ENCODE results near the gene DCST2.
A peak's percentile ranks its signal among the peaks of the same experiment; 100 is the strongest.

DCST2 gene

DNA sequence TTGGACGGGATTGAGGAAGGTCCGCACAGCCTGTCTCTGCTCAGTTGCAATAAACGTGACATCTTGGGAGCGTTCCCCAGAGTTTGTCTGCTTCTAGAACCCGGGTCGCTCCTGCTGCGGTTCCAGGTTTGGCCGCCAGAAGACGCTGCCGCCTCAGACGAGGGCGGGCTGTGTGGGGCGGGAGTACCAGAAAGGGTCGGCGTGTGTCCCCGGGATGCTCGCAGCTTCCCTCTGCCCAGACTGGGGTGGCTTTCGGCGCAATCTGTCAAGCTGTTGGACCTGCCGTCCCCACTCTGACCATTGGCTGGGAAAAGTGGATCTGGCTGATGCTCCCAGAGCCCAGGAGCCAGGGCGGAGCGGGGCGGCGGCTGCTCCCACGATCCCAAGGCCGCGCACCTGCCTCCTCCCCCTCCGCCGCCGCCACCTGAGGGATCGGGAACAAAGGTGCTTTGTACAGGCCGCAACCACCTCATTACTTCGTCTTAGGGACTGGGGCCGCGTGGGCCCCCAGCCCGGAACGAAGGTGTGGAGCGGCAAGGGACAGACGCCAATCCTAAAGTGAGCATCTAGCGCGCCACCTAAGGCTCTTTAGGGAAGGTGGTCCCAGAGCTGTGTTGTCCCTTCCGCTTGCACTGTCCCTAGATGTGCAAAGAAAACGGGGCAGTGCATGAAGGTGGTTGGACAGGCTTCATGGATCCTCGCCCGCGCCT lies 29.3 kb upstream of the DCST2 start:
- DNase-seq (ENCODE audit: low read depth) = peak; percentile 40
- TF ChIP-seq, protein P1, sequence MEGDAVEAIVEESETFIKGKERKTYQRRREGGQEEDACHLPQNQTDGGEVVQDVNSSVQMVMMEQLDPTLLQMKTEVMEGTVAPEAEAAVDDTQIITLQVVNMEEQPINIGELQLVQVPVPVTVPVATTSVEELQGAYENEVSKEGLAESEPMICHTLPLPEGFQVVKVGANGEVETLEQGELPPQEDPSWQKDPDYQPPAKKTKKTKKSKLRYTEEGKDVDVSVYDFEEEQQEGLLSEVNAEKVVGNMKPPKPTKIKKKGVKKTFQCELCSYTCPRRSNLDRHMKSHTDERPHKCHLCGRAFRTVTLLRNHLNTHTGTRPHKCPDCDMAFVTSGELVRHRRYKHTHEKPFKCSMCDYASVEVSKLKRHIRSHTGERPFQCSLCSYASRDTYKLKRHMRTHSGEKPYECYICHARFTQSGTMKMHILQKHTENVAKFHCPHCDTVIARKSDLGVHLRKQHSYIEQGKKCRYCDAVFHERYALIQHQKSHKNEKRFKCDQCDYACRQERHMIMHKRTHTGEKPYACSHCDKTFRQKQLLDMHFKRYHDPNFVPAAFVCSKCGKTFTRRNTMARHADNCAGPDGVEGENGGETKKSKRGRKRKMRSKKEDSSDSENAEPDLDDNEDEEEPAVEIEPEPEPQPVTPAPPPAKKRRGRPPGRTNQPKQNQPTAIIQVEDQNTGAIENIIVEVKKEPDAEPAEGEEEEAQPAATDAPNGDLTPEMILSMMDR (IDR thresholded peaks at IDR 0.05; ENCODE audit: low read length, missing control alignments) = peak; percentile 57
- peak overlapping the region; percentile 89 for H3K4me3 ChIP-seq (replicated peaks; ENCODE audit: low read depth, low read length)

DNA sequence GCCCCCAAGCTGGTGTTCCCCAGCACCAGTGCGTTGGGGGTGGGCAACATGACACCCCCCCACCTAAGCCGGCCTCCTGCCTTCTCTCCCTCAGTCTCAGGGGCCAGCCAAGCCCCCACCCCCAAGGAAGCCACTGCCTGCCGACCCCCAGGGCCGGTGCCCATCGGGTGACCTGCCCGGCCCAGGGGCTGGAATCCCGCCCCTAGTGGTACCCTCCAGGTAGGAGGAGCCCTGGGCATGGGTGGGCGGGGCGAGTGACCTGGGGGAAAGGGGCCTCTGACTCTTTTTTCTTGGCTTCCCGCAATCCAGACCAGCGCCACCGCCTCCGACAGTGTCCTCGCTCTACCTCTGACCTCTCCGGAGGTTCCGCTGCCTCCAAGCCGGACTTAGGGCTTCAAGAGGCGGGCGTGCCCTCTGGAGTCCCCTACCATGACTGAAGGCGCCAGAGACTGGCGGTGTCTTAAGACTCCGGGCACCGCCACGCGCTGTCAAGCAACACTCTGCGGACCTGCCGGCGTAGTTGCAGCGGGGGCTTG lies 28.6 kb upstream of the DCST2 start:
- TF ChIP-seq, protein P1 (IDR thresholded peaks at IDR 0.05; ENCODE audit: low read length, missing control alignments) = no peak

DNA sequence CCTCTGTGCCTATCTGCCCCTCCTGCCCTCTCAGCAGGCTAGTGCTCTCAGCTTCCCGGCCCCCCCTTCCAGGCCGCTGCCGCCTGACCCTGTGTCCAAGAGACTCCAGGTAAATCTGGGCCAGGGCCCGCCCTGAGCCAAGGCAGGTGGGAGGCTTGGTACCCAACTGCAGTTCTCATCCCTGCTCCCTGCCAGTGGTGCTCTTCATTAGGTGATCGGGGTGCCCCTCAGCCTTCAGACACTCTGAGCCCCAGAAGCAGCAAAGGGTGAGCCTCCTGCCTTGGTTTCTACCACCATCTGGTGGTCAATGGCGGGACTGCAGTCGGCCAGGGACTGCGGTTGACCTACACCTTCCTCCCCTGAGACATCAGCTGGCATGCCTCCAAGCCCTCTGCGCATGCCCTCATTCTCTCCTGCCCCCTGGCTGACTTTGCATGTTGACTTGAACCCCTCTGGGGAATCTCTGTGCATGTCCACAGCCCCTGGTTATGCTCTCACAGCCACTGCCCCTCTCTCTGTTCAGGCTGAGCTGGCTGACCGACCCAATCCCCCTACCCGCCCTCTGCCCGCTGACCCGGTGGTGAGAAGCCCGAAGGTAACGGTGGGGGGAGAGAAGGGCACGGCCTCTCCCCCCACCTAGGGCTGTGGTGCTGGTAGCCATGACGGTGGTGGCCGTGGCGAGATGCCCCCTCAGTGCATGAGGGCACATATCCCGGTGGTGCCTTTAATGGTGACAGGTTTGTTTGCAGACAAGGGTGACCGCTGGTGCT lies 28.0 kb upstream of the DCST2 start:
- TF ChIP-seq, protein P1 (IDR thresholded peaks at IDR 0.05; ENCODE audit: low read length, missing control alignments) = peak; percentile 98
- no peak overlapping the region for H3K4me3 ChIP-seq (replicated peaks; ENCODE audit: low read depth, low read length)
- peak; percentile 85 for DNase-seq (ENCODE audit: low read depth)

More for the DNA sequence above, 28.6 kb upstream of the DCST2 start:
- H3K4me3 ChIP-seq (replicated peaks; ENCODE audit: low read depth, low read length) = no peak overlapping the region
- DNase-seq (ENCODE audit: low read depth) = no peak

DNA sequence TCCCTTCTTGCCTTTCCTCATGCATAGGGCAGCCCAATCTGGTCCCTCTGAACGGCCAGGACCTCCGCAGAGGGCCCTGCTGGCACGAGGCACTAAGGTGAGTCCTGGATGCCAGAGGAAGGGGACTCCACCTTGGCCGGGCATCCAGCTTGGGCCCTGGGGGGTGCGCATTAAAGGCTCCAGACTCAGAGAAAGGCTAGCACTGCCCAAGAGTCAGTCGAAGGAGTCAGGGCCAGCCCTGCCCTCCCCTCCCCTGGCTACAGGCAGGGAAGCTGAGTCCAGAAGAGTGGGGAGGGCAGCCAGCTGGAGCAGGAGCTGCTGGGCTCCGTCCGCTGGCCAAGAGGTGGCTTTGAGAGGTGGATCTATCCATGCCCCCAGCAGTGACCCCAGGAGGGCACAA lies 27.2 kb upstream of the DCST2 start:
- DNase-seq (ENCODE audit: low read depth) = no peak
- TF ChIP-seq, protein P1 (IDR thresholded peaks at IDR 0.05; ENCODE audit: low read length, missing control alignments) = no peak
- H3K4me3 ChIP-seq (replicated peaks; ENCODE audit: low read depth, low read length) = no peak overlapping the region

DNA sequence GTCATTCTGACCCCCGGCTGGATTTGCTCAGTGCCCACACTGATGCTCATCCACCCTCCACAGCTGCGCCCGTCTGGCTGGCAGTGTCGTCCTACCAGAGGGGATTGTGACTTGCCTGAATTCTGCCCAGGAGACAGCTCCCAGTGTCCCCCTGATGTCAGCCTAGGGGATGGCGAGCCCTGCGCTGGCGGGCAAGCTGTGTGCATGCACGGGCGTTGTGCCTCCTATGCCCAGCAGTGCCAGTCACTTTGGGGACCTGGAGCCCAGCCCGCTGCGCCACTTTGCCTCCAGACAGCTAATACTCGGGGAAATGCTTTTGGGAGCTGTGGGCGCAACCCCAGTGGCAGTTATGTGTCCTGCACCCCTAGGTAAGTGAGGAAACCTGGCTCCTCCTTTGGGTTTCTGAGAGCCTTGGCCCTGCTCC lies 24.2 kb upstream of the DCST2 start:
- H3K4me3 ChIP-seq (replicated peaks; ENCODE audit: low read depth, low read length) = no peak overlapping the region
- TF ChIP-seq, protein P1 (IDR thresholded peaks at IDR 0.05; ENCODE audit: low read length, missing control alignments) = no peak
- DNase-seq (ENCODE audit: low read depth) = no peak

DNA sequence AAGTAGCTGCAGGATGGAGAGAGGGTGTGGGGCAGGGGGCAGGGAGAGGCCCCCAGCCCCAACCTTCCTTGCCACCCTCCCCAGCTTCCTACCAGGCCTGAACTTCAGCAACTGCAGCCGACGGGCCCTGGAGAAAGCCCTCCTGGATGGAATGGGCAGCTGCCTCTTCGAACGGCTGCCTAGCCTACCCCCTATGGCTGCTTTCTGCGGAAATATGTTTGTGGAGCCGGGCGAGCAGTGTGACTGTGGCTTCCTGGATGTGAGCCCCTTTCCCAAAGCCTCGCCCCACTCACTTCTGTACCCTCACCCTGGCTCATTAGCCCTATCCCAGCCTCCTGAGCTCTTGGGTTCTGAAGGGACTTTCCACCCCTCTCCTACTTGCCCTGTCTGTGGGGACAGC lies 23.5 kb upstream of the DCST2 start:
- DNase-seq (ENCODE audit: low read depth) = no peak
- no peak overlapping the region for H3K4me3 ChIP-seq (replicated peaks; ENCODE audit: low read depth, low read length)
- TF ChIP-seq, protein P1 (IDR thresholded peaks at IDR 0.05; ENCODE audit: low read length, missing control alignments) = no peak

Data from fibroblast of pulmonary artery (primary cell).